DND-41 (cell line): ENCODE results near the gene SLC41A3.

Experiments used
- ATAC-seq: fragments of 200-7000 bp; cut with Tn5 transposase; 3 replicates; pipeline ENCODE4 v1.9.1; 2021; ENCODE audit warnings: low read depth; ENCODE audit not compliant: insufficient read depth
- DNase-seq: peaks from one replicate; pipeline ENCODE4 v3.0.0-alpha.2; 2020
- H2AFZ ChIP-seq: 2 replicates; pipeline ENCODE4 v1.6.0; 2012; ENCODE audit warnings: low read depth, low read length
- H3K27ac ChIP-seq: 2 replicates; pipeline ENCODE4 v1.5.1; 2012; ENCODE audit warnings: low read length, inconsistent platforms
- H3K27me3 ChIP-seq: fragments of 200-600 bp; sonication (generic); 2 replicates; pipeline ENCODE4 v1.6.0; 2012; ENCODE audit warnings: low read length, mild to moderate bottlenecking, inconsistent platforms; ENCODE audit not compliant: insufficient read depth, poor library complexity
- H3K36me3 ChIP-seq: 2 replicates; pipeline ENCODE4 v1.5.1; 2012; ENCODE audit warnings: low read length, inconsistent platforms; ENCODE audit not compliant: insufficient read depth
- H3K4me1 ChIP-seq: 2 replicates; pipeline ENCODE4 v1.5.1; 2012; ENCODE audit warnings: mild to moderate bottlenecking, low read length; ENCODE audit not compliant: insufficient read depth
- H3K4me2 ChIP-seq: 2 replicates; pipeline ENCODE4 v1.6.0; 2012; ENCODE audit warnings: mild to moderate bottlenecking, moderate library complexity, low read length, inconsistent platforms; ENCODE audit not compliant: insufficient read depth
- H3K4me3 ChIP-seq, 2 experiments: fragments of 200-600 bp in 1 of 2; shearing (Covaris generic) in 1 of 2; 2 replicates each; pipeline ENCODE4 v1.5.1; 2012 to 2016; ENCODE audit warnings: inconsistent platforms in 2 of 2, low read length in 2 of 2, mild to moderate bottlenecking in 2 of 2, low read depth in 1 of 2, moderate library complexity in 1 of 2
- H3K79me2 ChIP-seq: 2 replicates; pipeline ENCODE4 v1.6.0; 2012; ENCODE audit warnings: low read length, inconsistent platforms; ENCODE audit not compliant: insufficient read depth
- H3K9ac ChIP-seq: 2 replicates; pipeline ENCODE4 v1.6.0; 2012; ENCODE audit warnings: low read depth, mild to moderate bottlenecking, inconsistent platforms, low read length, moderate library complexity
- H3K9me3 ChIP-seq: 2 replicates; pipeline ENCODE4 v1.5.1; 2012; ENCODE audit warnings: low read length, moderate library complexity, mild to moderate bottlenecking, inconsistent platforms; ENCODE audit not compliant: insufficient read depth, severe bottlenecking
- H4K20me1 ChIP-seq: 2 replicates; pipeline ENCODE4 v1.6.0; 2012; ENCODE audit warnings: low read length; ENCODE audit not compliant: insufficient read depth
- CTCF ChIP-seq: IDR thresholded peaks from 2 replicates; pipeline ENCODE4 v1.5.1; 2012; ENCODE audit warnings: borderline replicate concordance, low read length, moderate library complexity, mild to moderate bottlenecking; ENCODE audit not compliant: poor library complexity, severe bottlenecking; ENCODE audit errors: extremely low read depth
- EZH2 ChIP-seq: IDR thresholded peaks from 3 replicates; pipeline ENCODE4 v1.6.1; 2012; ENCODE audit warnings: borderline replicate concordance, low read depth, mild to moderate bottlenecking, moderate library complexity, low read length, inconsistent platforms; ENCODE audit not compliant: severe bottlenecking

Gene SLC41A3

GRCh38 chr3:126083511-126083912, 412 bp downstream of the SLC41A3 start:
- TF ChIP-seq CTCF (no peak), EZH2 (no peak)
- Histone ChIP-seq H3K27me3 (no peaks in the 10 kb centered on the region), H3K9ac (peak overlapping the region; percentile 78), H2AFZ (peak overlapping the region; percentile 77), H3K9me3 (peaks cover 10% of the 10 kb centered on the region), H3K4me3 (peak overlapping the region; percentile 65 to 92; a peak in 3 of 4 replicates), H3K27ac (peak overlapping the region; percentile 71), H3K4me1 (peaks cover 22% of the 10 kb centered on the region), H3K79me2 (peaks cover 11% of the 10 kb centered on the region), H3K4me2 (peak overlapping the region; percentile 87), H4K20me1 (no peaks in the 10 kb centered on the region), H3K36me3 (no peaks in the 10 kb centered on the region)
- ATAC-seq (peak; percentile 75), DNase-seq (peak; percentile 69)

- Histone ChIP-seq H3K79me2 (peaks cover 11% of the 10 kb centered on the region), H2AFZ (peak overlapping the region; percentile 77), H3K27ac (peak overlapping the region; percentile 71), H3K36me3 (no peaks in the 10 kb centered on the region), H3K27me3 (no peaks in the 10 kb centered on the region), H3K4me2 (peak overlapping the region; percentile 87), H3K9me3 (peaks cover 9% of the 10 kb centered on the region), H3K4me3 (peak overlapping the region; percentile 65 to 92; a peak in 3 of 4 replicates), H3K4me1 (peaks cover 22% of the 10 kb centered on the region), H4K20me1 (no peaks in the 10 kb centered on the region), H3K9ac (peak overlapping the region; percentile 78)
- no peak for DNase-seq
- TF ChIP-seq EZH2 (no peak), CTCF (no peak)
- ATAC-seq, result no peak
These were observed 832 bp downstream of the SLC41A3 start for GRCh38 chr3:126083138-126083445.

- H3K27me3 ChIP-seq, result no peaks in the 10 kb centered on the region
- TF ChIP-seq EZH2 (no peak), CTCF (no peak)
- peaks cover 5% of the 10 kb centered on the region for H3K9me3 ChIP-seq
- H3K27ac ChIP-seq, result peak overlapping the region; percentile 71
- H4K20me1 ChIP-seq, result no peaks in the 10 kb centered on the region
- H3K4me2 ChIP-seq, result peak overlapping the region; percentile 87
- peak overlapping the region; percentile 65 to 92; a peak in 3 of 4 replicates for H3K4me3 ChIP-seq
- DNase-seq (no peak), ATAC-seq (no peak)
- H3K36me3 ChIP-seq, result no peaks in the 10 kb centered on the region
- peaks cover 11% of the 10 kb centered on the region for H3K79me2 ChIP-seq
- H3K4me1 ChIP-seq, result peaks cover 22% of the 10 kb centered on the region
- peak overlapping the region; percentile 78 for H3K9ac ChIP-seq
- H2AFZ ChIP-seq, result 0 out of 2 replicates have a peak overlapping the region, but pooled peaks have one; percentile 77
These were observed 1.4 kb downstream of the SLC41A3 start for GRCh38 chr3:126082362-126083137.
